ENCODE data around the gene ZCCHC7.

DNA sequence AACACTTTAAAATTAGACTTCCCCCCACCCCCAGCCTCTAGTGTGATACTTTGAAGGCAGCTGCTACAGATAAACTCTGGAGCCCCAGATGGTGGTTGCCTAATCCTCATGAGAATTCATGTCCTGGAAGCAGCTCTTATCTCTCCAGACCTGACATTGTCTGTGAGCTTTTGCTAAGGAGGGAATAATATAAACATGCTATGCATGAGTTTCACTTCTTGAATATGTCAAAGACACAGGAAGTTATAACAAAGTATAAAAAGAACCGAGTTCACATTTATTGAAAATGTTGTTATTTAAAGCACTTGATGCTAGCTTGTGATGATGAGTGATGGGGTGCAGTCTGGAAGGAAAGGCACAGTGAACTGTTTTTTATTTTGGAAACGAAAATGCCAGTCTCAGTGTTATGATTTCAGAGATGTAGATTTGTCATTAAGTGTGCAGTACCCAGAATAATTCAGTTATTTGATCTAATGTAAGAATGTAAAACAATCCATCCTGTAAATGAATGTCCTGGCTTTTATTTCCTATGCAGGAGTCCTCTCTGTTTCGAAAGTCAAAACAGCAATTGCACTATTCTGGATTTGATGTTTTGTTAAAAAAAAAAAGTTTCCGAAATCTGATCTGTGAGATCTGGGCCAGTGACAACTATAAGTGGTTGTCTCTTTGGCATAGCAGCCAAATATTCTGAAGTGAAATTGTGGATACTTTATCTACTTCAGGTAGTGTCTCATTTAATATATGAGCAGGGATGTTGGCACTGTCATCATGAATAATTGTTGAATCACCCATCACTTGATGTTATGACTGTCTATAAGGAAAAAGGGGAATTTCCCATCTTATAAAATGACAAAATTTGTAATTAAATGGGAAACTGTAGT lies 77.0 kb downstream of the ZCCHC7 start:
- TF ChIP-seq, protein P1, sequence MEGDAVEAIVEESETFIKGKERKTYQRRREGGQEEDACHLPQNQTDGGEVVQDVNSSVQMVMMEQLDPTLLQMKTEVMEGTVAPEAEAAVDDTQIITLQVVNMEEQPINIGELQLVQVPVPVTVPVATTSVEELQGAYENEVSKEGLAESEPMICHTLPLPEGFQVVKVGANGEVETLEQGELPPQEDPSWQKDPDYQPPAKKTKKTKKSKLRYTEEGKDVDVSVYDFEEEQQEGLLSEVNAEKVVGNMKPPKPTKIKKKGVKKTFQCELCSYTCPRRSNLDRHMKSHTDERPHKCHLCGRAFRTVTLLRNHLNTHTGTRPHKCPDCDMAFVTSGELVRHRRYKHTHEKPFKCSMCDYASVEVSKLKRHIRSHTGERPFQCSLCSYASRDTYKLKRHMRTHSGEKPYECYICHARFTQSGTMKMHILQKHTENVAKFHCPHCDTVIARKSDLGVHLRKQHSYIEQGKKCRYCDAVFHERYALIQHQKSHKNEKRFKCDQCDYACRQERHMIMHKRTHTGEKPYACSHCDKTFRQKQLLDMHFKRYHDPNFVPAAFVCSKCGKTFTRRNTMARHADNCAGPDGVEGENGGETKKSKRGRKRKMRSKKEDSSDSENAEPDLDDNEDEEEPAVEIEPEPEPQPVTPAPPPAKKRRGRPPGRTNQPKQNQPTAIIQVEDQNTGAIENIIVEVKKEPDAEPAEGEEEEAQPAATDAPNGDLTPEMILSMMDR (IDR thresholded peaks at IDR 0.05): no peak
- no peak for TF ChIP-seq POLR2A (IDR thresholded peaks at IDR 0.05)
